Right hindlimb (tissue), 1 donor: Measurements from ENCODE around the gene SMYD1.

ENCODE experiments used
- DNase-seq: peaks from one replicate; pipeline ENCODE4 v3.0.0-alpha.2; 2018

The SMYD1 gene

GRCh38 chr2:88090446-88091283 lies 23.0 kb downstream of the SMYD1 start:
- DNase-seq, result no peak

DNA sequence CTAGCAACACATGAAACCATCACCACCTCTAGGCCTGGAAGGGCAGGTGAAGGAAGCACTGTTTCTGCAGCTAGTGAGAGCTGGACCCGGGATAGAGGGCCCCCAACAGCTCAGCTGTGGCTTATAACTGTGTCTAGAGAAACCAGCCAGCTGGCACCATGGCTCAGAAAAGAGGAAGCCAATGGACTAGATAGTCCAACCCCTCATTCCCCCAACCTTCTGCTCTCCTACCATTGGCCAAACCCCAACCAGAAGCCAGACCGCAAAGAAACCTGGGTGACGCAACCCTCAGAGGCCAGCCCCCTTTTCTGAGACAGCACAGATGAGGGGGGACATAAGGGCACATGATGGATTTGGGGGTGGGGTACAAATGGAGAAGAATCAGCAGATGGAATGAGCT lies 24.3 kb downstream of the SMYD1 start:
- no peak for DNase-seq

GRCh38 chr2:88092773-88093172 lies 25.1 kb downstream of the SMYD1 start:
- DNase-seq, result no peak

DNA sequence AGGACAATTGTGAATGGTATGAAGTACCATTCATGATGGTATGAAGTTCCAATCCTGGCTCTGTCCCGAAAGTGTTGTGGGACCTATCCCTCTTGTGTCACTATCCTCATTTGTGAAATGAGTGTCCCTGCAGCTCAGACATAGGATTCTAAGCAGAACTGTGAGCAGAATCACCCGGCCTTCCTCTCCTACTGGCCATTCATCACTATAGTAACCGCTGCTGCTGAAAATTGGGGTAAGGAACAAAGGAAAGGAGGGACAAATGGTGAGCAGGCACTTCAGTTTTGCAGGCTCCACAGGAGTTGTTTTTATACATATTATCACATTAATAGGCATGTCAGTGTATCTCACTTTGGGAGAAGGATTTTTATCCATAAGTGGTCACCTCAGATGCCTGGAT lies 27.4 kb downstream of the SMYD1 start:
- no peak for DNase-seq

- DNase-seq, result no peak
Observed at GRCh38 chr2:88096708-88097107, 29.1 kb downstream of the SMYD1 start.

DNA sequence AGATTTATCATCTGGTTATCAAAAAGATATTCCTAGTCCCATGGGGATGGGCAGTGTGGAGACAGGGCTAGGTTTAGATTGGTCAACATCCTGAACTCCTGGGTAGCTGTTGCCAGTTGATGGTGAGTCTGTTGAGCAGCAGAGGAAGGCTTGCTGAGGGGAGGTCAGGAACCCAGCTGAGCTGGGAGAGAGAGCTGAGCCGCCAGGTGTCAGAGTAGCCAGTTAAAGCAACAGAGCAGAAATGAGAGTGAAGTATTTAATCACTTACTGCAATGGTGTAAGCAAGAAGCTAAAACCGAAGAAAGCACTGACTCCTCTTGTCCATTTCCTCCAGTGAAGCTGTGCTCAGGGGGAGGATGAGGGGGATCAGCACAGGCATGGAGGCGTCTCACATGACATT lies 29.6 kb downstream of the SMYD1 start:
- DNase-seq, result no peak

- DNase-seq, result no peak
Observed at GRCh38 chr2:88097891-88098557, 30.4 kb downstream of the SMYD1 start.

DNA sequence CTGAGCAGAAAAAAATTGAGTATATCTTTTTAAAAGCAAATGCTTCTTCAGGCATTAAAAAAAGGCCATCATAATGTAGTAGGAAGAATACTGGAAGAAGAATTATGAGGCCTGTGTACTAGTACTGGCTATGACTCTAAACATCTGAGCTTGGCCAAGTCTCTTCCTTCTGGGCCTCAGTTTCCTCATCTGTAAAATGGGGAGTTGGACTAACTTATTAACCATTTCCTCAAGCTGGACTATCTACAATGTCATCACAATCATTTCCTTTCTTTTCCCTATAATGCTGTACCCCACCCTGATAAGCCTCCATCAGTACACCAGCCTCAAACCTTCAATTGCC lies 30.9 kb downstream of the SMYD1 start:
- no peak for DNase-seq

DNA sequence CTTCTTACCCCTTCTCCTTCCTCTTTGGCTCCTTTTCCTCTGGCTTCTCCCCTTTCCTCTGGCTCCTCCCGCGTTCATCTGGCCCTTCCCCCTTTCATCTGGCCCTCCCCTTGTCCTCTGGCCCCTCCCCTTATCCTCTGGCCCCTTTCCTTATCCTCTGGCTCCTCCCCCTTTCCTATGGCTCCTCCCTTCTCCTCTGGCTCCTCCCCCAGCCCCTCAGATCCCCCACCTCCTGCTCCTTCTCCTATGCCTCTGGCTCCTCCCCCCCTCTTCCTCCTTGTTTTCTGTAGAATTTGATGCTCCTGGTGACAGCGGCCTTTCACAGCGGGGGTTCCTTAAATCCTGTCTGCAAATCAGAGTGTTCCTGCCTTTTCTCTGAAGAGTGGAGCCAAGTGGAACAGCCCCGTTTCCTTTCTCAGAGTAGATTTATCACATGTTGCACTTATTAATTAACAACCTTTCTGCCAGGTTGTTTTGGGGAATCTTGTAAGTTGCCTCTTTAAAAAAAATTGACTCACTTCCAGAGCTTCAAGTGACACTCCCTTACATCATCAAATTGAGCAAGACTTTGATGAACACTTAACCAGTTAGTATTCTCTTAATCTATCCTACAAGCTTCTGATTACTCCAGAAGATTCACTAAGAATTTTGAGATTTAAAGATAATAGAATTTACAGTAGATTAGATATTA lies 32.3 kb downstream of the SMYD1 start:
- no peak for DNase-seq

DNA sequence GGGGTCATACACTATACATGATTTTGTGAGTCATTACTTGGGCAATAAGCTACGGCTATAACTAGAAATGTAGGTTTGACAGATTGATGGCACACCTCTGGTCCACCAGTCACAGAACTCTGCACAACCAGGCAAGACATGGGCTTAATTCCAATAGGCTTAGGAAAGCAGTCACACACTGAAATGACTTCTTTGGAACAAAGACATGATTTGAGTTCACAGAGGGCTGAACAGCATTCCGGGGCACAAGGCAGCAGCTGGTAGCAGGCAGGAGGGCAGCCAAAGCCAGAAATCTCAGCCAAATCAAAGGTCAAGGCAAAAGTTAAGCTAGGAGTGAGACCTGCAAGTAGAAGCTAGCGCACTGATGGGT lies 32.8 kb downstream of the SMYD1 start:
- peak; percentile 43 for DNase-seq

DNA sequence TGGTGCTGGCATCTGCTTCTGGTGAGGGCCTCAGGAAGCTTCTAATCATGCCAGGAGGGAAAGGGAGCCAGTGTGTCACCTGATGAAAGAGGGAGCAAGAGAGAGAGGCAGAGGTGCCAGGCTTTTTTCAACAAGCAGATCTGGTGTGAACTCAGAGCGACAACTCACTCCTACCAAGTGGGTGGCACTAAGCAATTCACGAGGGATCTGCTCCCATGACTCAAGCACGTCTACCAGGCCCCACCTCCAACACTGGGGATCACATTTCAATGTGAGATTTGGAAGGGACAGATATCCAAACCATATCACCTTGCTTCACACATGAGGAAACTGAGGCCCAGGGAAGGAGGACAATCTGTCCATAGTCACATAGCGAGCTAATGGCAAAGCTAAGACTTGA lies 41.2 kb downstream of the SMYD1 start:
- DNase-seq, result no peak

- DNase-seq, result no peak
Observed at GRCh38 chr2:88110830-88111229, 43.2 kb downstream of the SMYD1 start.

- DNase-seq, result no peak
Observed at GRCh38 chr2:88113069-88113468, 45.4 kb downstream of the SMYD1 start.

DNA sequence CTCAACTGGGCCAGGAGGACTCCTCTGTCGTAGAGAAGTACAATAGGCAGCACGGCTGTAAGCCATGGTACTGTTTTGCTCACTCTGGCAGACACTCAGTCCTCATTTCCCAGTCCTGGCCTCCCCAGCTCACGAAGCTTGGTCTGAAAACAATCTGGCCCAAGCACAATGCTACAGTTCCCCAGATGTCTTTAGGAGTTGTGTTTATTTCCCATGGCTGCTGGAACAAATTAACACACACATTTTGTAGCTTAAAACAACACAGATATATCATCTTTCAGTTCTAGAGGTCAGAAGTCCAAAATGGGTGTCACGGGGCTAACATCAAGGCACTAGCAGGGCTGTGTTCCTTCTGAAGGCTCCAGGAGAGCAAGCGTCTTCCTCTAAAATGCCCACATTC lies 47.3 kb downstream of the SMYD1 start:
- DNase-seq, result peak; percentile 67

GRCh38 chr2:88115825-88116518 lies 48.3 kb downstream of the SMYD1 start:
- no peak for DNase-seq

DNA sequence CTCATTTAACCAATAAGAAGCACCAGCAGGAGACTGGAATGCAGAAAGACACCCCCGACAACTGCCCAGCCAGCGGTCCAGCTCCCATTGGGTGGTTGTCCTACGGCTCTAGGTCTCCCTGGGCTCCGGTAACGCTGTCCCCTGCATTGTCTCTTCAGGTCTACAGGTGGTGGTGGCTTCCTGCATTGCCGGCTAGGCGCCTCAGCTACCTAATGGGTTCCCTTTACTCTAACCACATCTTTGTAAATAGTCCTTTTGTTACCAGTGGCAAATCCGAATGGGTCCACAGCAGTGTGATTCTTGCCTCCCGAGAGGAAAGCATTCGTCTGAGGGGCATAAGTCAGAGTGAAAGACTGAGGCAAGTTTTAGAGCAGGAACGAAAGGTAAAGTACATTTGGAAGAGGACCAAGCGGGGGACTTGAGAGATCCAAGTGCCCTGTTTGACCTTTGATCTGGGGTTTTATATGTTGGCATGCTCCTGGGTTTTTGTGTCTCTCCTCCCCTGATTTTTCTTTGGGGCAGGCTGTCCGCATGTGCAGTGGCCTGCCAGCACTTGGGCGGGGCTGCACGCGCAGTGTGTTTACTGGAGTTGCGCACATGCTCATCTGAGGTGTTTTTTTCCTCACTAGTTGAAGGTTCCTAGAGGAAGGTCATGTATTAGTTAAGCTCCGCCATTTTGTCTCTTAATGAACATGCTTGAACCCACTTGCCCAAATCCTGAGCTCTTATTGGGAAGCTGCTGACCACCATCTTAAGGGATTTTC lies 49.2 kb downstream of the SMYD1 start:
- no peak for DNase-seq

GRCh38 chr2:88117973-88118372 lies 50.3 kb downstream of the SMYD1 start:
- no peak for DNase-seq

DNA sequence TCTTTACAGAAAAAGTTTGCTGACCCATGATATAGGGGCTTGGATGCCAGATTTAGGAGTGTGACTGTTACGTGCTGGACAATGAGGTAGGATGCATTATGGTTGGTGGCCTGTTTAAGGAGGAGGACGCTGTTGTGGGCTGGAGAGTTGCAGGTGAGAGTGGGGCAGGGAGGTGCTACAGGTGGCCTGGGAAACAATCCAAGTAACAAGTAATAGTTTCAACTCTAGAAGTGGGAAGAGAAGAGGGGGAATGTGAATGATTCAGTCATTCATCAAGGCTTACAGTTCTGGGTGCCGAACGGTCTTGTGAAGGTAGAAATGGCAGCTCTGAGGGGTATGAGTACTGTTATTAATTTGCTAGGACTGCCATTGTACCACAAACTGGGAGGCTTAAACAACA lies 54.1 kb downstream of the SMYD1 start:
- DNase-seq, result no peak

DNA sequence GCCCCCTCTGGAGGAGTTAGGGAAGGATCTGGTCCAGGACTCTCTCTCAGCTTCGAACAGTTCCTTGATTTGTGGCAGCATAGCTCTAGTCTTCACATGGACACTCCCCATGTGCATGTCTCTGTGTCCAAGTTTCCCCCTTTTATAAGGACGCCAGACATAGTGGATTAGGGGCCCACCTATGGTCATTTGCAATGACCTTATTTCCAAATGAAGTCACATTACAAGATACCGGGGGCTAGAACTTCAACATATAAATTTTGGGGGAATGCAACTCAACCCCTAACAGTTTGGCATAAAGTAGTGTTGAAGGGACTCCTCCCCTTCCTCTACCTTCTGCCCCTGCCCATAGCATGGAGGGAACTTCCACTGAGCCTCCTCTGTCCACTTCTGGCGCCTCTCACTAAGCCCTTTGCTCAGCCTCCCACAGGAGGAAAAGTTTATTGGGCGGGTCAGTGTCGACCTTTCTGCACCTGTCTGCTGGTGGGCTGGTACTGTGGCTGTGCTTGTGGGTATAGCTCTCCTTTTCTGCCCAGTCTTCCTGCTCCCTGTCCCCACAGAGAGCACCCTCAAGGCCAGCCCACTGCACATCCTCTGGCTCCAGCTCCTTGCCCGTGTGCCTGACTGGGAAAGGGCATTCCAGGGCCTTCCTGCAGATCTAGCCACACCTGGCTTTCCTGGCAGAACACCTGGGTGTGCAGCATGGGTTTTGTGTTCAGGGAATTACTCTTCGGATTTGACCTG lies 54.7 kb downstream of the SMYD1 start:
- no peak for DNase-seq

DNA sequence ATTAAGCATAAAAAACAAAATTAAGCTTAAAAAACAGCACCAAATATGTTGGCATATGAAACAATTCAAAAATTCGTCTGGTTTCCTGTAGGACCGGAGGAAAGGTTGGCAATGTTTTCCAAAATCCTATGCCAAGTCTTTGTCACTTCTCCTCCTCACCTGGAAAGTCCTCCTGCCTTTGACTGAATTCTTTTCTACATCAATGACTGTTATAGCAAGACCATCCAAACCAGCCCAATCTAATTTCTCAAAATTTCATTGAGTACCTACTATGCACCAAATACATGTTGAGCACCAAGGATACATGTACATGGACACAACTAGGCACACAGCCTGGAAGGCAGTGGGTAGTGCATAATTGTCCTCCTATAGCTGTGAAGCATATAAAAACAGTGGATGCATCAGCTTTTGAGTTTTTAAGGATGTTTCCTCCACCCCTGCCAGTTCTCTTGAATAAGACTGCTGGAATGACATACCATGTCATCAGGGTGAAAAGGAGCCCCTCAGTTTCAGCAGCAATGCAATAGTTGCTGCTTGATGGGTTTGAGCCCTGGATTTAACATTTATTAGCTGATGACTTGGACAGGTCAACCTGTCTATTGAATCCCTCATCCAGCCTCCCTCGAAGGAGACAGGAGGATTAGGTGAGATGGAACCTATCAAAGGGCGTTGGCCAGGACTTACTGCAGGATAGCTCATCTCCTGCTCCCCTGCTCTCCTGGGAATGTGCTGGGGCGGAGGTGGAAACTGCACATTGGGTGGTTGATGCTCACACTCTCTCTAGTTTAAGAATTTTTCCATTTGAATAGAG lies 55.7 kb downstream of the SMYD1 start:
- DNase-seq, result no peak
